Measurements from ENCODE around the gene TSPAN5.
A peak's percentile ranks its signal among the peaks of the same experiment; 100 is the strongest.
"Not testable (repeated sequence)": the region's sequence is repeated elsewhere in the genome, so short reads cannot be mapped to it uniquely, and the experiment has no call there.

Gene TSPAN5

DNA sequence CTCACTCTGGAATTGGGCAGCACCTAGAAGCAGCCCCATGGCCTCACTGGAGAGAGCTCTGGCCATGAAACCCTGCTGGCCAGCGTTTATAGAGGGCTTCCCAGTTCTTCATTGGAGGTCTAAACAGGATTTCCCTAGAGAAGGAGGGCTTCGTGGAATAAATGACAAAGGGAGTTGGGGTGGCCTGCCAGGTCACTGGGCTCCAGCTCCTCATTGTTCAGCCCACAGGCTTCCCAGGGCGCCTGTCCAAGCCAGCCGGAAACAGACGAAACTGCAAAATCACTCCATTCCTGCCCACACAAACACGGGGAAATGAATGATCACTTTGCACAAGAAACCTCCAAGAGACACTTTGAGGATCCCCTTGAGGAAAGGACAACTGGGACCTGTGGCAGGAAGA is 189.7 kb downstream of the TSPAN5 start:
- no peak for DNase-seq (ENCODE audit: low read depth in 1 of 2, low spot score in 1 of 2)

DNA sequence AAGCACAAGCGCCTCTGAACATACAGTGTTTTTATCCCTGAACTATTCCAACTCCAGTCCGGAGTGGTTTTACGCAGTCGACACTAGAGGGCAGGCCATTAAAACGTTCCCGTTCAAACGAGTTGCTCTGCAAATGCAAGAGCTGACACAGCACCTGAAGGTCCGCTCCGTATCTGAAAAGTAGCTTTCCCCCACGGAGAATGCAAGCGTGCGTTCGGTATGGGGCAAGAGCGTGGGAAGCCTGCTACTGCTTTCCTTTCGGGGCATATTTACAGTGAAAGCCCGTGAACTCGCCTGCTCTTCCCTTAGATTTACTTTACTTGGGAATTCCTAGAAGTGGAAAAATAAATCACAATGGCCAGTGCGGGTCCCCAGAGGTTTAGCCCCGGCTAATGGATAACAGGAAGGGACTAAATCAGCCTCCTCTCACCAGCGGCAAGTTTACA is 190.8 kb downstream of the TSPAN5 start:
- peak; percentile 31 to 40 for DNase-seq (ENCODE audit: low read depth in 1 of 2, low spot score in 1 of 2)

DNA sequence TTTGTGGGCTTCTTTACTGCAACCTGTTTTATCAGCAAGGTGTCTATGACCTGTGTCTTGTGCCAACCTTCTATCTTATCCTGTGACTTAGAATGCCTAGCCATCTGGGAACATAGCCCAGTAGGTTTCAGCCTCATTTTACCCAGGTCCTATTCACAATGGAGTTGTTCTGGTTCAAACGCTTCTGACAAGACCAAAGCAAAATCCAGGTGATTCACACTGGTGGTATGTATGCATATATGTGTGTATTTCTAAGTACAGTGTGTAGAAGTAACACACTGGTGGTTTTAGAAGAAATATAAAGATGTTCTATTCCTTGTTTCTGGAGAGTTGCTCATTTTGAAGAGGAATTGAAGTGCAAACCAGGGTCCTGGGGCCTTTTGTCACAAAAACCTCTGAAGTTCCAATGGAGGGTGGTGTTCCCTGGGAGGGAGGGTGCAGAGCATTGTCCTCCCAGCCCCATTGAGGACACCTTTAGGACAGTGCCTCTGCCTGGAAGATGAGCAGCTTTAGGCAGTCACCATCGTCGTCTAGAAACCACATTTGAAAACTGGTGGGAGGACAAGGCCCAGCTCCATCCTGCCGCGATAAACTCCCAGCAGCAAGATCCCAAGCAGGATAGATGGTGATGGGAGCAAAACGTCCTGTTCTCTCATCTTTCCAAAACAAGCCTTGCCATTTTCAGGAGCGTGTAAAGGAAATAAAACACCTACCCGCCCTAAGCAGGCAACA is 191.4 kb downstream of the TSPAN5 start:
- DNase-seq (ENCODE audit: low read depth in 1 of 2, low spot score in 1 of 2) = no peak

DNA sequence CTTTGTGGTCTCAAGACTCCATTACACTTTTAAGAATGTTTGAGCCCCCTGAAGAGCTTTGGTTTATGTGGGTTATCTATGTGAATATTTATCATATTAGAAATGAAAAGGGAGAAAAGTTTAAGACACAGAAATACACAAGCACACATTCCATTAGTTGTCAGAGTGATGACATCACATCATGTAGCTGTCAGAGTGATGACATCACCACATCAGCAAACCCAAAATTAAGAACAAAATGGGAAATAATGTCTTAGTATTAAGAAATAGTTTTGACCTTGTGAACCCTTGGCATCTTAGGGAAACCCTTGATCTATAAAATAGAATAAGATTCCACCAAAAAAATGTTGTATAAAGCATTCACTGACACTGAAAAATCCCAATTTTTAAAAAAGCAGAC is 195.9 kb downstream of the TSPAN5 start:
- DNase-seq (ENCODE audit: low read depth in 1 of 2, low spot score in 1 of 2) = no peak

DNA sequence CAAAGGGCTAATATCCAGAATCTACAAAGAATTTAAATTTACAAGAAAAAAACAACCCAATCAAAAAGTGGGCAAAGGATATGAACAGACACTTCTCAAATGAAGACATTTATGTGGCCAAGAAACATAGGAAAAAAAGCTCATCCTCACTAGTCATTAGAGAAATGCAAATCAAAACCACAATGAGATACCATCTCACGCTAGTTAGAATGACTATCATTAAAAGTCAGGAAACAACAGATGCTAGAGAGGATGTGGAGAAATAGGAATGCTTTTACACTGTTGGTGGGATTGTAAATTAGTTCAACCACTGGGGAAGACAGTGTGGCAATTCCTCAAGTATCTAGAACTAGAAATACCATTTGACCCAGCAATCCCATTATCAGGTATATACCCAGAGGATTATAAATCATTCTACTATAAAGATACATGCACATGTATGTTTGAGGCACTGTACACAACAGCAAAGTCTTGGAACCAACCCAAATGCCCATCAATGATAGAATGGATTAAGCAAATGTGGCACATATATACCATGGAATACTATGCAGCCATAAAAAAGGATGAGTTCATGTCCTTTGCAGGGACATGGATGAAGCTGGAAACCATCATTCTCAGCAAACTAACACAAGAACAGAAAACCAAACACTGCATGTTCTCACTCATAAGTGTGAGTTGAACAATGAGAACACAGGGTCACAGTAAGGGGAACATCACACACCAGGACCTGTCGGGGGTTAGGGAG is 197.1 kb downstream of the TSPAN5 start:
- not testable (repeated sequence) for DNase-seq (ENCODE audit: low read depth in 1 of 2, low spot score in 1 of 2)

DNA sequence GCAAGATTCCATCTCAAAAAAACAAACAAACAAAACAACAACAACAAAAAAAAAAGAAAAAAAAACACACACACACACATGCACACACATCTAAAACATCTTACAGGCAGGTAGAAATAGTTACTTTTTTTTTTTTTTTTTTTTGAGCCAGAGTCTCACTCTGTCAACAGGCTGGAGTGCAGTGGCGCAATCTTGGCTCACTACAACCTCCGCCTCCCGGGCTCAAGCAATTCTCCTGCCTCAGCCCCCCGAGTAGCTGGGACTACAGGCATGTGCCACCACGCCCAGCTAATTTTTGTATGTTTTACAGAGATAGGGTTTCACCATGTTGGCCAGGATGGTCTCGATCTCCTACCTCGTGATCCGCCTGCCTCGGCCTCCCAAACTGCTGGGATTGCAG is 201.0 kb downstream of the TSPAN5 start:
- not testable (repeated sequence) for DNase-seq (ENCODE audit: low read depth in 1 of 2, low spot score in 1 of 2)

DNA sequence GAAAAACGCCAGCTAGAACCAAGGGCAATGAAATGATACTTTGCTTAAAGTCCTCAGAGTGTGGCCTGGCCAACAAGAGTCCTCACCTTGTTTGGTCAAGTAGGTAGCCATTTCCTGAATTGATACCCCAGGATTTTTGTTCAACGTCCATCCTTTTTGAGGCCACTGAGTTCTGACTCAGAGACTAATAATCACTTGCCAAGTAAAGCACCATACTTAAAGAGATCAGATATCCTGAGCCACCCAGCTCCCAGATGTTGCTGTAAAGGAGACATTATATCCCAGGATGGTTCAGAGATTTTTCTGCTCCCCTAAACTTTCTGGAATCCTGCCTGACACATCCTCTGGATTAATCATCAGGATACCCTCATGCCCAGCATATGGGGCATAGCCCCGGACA is 206.3 kb downstream of the TSPAN5 start:
- DNase-seq (ENCODE audit: low read depth in 1 of 2, low spot score in 1 of 2) = no peak

DNA sequence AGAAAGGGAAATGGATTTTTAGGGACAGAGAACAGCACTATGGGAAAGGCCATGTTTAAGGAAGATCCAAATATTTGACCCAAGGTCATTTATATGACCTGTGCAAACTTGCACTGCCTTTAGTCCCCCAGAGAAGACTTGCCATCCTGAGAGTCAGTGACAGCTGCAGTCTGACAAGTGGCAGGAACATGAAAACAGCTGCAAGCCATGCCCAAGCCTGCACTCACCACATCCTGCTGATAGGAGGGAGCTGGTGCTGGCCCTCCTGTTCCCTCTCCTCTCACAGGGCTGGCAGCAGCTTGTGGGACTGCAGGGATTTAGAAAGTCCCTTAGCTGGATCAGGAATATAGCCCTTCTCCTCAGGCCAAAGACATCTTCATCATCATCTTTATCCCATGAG is 209.5 kb downstream of the TSPAN5 start:
- no peak for DNase-seq (ENCODE audit: low read depth in 1 of 2, low spot score in 1 of 2)

DNA sequence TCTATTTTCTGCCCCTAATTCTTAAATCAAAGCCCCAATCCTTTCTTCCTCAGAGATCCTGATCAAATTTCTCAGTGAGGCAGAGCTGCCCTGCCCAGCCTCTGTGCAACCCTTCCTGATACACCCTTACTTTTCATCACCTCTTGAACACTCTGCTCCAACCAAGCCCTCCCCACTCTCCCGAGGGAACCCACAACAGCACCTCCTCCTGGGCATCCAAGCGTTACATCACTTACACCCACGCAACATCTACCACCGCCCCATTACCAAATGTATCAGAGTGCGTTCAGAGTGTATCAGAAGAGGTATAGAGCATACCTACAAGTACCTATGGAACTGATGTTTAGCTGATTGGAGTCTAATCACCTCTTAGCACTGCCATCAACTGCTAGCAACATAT is 210.8 kb downstream of the TSPAN5 start:
- DNase-seq (ENCODE audit: low read depth in 1 of 2, low spot score in 1 of 2) = no peak

DNA sequence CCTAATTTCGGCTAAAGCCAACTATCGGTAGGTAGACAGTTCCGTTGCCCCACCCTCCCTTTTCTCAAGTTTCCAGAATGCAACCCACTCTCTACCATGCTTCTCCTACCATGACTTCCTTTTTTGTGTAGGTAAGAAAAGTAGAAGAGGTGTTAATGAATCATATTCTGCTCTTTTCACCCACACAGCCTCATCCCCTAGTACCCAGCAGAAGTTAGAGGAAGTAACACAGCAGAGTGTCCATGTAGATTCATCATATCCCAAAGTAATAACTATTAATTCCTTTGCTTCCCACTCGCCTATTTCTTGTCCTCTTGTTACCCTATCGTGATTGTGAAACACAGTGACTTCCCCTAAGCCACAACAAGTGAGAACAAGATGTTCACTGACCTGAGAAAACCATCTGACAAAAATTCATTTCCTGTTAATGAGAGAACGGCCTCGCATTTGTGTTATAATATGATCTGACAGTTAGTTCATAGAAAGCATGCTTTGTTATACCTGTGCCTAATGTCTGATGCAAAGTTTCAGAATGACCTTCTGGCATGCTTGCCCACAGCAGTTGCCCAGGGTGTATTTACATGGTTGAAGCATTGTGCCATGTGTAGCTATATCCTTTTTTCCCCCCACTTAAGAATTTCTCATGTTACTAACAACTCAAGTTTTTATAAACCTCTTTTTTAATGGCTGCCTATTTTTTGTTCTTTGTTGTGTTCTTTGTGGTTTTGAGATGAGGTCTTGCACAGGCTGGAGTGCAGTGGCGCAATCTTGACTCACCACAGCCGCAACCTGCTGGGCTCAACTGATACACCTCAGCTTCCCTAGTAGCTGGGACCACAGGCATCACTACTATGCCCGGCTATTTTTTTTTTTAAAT is 211.7 kb downstream of the TSPAN5 start:
- DNase-seq (ENCODE audit: low read depth in 1 of 2, low spot score in 1 of 2) = peak in 1 of 2 donors; percentile 18

DNA sequence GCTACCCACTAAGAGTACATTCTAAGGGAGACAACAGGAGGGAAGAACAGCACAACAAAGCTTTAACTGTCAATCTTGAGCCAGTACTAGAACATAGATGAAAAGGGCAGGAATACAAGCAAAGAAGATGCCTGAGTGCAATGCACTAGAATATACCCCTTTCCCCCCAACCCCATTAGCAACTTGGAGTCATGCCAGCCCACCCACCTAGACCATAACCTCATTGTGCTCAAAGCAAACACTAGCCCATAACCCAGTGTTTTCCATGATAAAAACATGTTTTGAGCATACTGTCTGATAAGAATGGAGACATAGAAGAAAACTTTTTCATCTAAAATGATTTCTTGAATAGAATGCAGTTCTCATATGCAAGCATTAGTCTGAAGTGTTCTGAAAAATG is 214.0 kb downstream of the TSPAN5 start:
- no peak for DNase-seq (ENCODE audit: low read depth in 1 of 2, low spot score in 1 of 2)

DNA sequence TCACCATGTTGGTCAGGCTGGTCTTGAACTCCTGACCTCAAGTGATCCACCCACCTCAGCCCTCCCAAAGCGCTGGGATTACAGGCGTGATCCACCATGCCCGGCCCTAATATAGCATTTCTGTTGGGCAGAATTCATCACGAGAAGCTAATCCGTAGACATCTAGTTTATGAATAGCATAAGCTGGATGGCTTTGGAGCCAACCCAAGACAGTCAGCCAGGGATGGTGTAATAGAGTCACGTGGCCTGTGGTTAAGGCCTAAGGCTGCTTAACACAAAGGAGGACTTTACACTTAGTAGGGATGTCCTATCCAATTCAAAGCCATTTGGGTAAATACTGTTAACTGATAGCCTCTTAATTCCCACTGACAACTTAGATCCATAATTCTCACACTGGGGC is 223.6 kb downstream of the TSPAN5 start:
- DNase-seq (ENCODE audit: low read depth in 1 of 2, low spot score in 1 of 2) = no peak

DNA sequence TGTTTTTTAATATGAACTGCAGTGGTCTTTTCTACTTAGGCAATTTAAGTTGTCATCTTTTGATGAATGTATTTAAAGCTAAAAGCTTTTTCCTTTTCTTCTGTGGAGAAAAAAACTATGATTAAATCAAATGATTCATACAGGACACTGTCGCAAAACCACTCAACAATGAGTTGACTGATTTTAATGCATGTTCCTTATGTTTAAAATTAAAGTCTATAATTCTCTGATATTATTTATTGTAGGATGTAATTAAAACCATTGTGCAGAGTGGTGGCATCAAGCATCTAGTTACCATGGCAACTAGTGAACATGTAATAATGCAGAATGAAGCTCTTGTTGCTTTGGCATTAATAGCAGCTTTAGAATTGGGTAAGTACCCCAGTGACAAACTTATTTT is 224.7 kb downstream of the TSPAN5 start:
- no peak for DNase-seq (ENCODE audit: low read depth in 1 of 2, low spot score in 1 of 2)

DNA sequence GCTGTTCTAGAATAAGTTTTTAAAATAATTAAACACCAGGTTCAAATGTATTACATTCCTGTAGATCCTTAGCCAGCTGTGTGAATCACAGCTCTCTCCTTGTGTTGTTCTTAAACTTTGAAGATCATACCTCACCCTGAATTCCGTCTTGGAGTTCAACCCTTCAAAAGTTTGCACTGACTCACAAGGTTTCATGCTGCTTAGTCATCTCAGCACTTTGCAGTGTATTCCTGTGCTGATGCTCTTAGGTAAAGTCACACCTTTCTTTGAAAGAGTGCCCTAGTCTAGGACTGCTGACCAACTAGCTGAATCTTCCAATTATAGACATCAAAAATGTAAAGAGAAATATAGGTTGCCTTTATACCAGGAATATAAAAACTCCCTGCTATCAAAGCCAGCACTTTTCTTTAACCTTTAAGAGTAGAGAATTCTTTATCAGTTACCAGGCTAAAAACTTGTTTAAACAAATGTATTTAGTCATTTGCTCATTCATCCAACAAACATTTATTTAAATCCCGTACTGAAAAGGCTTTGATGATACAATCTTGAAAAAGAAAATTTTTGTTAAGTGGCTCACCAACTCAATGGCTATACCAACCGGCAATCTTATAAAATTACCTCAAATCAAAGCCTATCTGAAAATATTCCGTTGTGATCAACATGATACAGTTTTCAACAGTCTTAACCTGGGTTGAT is 227.6 kb downstream of the TSPAN5 start:
- no peak for DNase-seq (ENCODE audit: low read depth in 1 of 2, low spot score in 1 of 2)

DNA sequence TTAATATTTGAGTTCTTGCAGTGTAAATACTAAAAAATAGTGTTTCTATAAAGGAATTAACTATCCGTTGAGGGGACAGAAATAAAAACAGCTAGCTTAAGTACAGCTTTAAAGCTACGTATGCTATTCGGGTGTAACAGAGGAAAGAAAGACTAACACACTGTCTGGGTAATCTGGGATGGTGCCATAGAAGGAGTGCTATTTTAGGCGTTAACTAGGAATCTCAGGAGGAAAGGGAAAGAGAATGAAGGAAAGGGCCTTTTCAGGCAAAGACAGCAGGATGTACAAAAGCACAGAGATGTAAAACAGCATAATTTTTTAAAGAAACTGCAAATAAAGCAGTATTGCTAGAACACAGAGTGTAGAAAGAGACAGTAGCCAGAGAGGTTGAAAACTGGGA is 235.4 kb downstream of the TSPAN5 start:
- no peak for DNase-seq (ENCODE audit: low read depth in 1 of 2, low spot score in 1 of 2)

DNA sequence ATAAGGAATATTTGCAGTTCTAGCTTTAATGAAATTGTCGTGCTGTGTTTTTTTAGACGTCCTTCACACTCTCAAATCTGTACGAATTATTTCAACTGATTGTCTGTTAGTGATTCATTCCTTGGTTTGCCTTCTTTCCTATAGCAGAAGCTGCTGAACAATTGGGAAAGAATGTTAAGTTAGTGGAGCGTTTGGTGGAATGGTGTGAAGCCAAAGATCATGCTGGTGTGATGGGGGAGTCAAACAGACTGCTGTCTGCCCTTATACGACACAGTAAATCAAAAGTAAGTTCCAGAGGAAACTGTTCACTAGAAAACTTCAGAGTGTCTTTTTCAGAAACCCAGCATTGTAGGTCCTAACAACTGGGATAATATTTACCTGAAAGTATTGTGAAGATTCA is 237.3 kb downstream of the TSPAN5 start:
- no peak for DNase-seq (ENCODE audit: low read depth in 1 of 2, low spot score in 1 of 2)
